HEK293 (cell line): Measurements from ENCODE around the gene BTBD9.

Experiments used
- HOXD13 ChIP-seq: sonication (generic); formaldehyde crosslinking; IDR thresholded peaks from 2 replicates; pipeline ENCODE4 v1.8.0; 2022; ENCODE audit warnings: missing genetic modification reagents, borderline replicate concordance
- SP2 ChIP-seq: fragments of 450-650 bp; formaldehyde crosslinking; IDR thresholded peaks from 2 replicates; pipeline ENCODE4 v1.5.1; 2016; ENCODE audit warnings: missing biosample characterization, missing genetic modification characterization
- YY1 ChIP-seq: fragments of 450-650 bp; formaldehyde crosslinking; IDR thresholded peaks from 2 replicates; pipeline ENCODE4 v1.5.1; 2018; ENCODE audit warnings: missing biosample characterization, missing genetic modification characterization
- YY2 ChIP-seq: fragments of 450-650 bp; formaldehyde crosslinking; IDR thresholded peaks from 2 replicates; pipeline ENCODE4 v1.5.1; 2016; ENCODE audit warnings: missing biosample characterization, missing genetic modification characterization
- ZNF23 ChIP-seq: fragments of 450-650 bp; formaldehyde crosslinking; IDR thresholded peaks from 2 replicates; pipeline ENCODE4 v1.5.1; 2016; ENCODE audit warnings: missing biosample characterization, missing genetic modification characterization, borderline replicate concordance
- ZNF776 ChIP-seq: fragments of 450-650 bp; formaldehyde crosslinking; IDR thresholded peaks from 2 replicates; pipeline ENCODE4 v1.5.0; 2017; ENCODE audit warnings: missing biosample characterization, missing genetic modification characterization, borderline replicate concordance
- TF ChIP-seq, protein P1 (sequence below): fragments of 450-650 bp; formaldehyde crosslinking; IDR thresholded peaks from 2 replicates; pipeline ENCODE4 v1.5.1; 2017; ENCODE audit warnings: missing biosample characterization, missing genetic modification characterization
- TF ChIP-seq, protein P2 (sequence below): fragments of 450-650 bp; formaldehyde crosslinking; IDR thresholded peaks from 2 replicates; pipeline ENCODE4 v1.5.1; 2016; ENCODE audit warnings: missing biosample characterization, missing genetic modification characterization

DNA sequence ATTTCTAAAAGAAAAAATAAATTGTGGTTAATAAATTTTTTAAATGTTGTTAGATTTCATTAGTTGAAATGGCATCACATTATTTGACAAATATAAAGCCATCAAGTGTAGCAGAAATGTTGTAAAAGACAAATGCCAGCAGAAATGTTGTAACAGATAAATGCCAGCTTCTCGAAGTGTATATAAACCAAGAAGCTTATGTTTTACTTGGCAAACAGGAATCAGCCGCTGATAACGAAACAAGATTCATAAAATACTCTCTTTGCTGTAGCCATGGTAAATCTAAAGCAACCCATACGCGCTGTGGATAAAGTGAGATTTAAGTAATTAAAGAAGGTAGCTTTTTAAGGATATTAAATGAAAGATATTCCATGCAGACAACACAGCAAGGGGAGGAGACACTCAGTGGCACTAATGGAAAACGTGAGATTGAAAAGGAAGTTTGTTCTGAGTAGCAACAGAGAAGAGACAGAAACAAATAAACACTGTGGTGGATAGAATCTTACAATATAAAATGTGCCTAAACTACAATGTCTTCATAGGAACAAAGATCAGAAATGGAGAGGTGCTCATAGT lies 29.6 kb downstream of the BTBD9 start:
- TF ChIP-seq HOXD13 (CRISPR knock-in tag) (no peak), YY1 (tag by site-specific recombination) (no peak), ZNF23 (tag by site-specific recombination) (no peak), YY2 (tag by site-specific recombination) (no peak), SP2 (tag by site-specific recombination) (no peak), ZNF776 (no peak)
- TF ChIP-seq, protein P1, sequence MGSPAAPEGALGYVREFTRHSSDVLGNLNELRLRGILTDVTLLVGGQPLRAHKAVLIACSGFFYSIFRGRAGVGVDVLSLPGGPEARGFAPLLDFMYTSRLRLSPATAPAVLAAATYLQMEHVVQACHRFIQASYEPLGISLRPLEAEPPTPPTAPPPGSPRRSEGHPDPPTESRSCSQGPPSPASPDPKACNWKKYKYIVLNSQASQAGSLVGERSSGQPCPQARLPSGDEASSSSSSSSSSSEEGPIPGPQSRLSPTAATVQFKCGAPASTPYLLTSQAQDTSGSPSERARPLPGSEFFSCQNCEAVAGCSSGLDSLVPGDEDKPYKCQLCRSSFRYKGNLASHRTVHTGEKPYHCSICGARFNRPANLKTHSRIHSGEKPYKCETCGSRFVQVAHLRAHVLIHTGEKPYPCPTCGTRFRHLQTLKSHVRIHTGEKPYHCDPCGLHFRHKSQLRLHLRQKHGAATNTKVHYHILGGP (tag by site-specific recombination), result no peak
- TF ChIP-seq, protein P2, sequence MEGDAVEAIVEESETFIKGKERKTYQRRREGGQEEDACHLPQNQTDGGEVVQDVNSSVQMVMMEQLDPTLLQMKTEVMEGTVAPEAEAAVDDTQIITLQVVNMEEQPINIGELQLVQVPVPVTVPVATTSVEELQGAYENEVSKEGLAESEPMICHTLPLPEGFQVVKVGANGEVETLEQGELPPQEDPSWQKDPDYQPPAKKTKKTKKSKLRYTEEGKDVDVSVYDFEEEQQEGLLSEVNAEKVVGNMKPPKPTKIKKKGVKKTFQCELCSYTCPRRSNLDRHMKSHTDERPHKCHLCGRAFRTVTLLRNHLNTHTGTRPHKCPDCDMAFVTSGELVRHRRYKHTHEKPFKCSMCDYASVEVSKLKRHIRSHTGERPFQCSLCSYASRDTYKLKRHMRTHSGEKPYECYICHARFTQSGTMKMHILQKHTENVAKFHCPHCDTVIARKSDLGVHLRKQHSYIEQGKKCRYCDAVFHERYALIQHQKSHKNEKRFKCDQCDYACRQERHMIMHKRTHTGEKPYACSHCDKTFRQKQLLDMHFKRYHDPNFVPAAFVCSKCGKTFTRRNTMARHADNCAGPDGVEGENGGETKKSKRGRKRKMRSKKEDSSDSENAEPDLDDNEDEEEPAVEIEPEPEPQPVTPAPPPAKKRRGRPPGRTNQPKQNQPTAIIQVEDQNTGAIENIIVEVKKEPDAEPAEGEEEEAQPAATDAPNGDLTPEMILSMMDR (tag by site-specific recombination), result no peak
